ENCODE measurements around the gene ANKLE1. TPM values are rescaled to one million over a fixed set of nuclear protein-coding genes. Genes with fewer than 3 reads are reported as not detected.

ANKLE1 gene
- polyA plus RNA-seq, 2 of the 4 experiments (the other 2 are of a cell fraction), result 0.56 to 0.74 TPM

- no peak for TF ChIP-seq HMGXB4 (CRISPR knock-in tag; IDR thresholded peaks at IDR 0.05; ENCODE audit: borderline replicate concordance)
- no peak for TF ChIP-seq NR3C1 (IDR thresholded peaks at IDR 0.05)
- no peak for TF ChIP-seq HDAC2 (IDR thresholded peaks at IDR 0.05)
- TF ChIP-seq CBX2 (IDR thresholded peaks at IDR 0.05; ENCODE audit: borderline replicate concordance, low read depth), result no peak
- no peak for TF ChIP-seq ATOH8 (CRISPR knock-in tag; IDR thresholded peaks at IDR 0.05; ENCODE audit: low read depth)
- no peak for TF ChIP-seq TP53 (CRISPR knock-in tag; IDR thresholded peaks at IDR 0.05)
- no peak for TF ChIP-seq BHLHE40 (IDR thresholded peaks at IDR 0.05; ENCODE audit: low read depth, low read length)
- TF ChIP-seq JUNB (IDR thresholded peaks at IDR 0.05), result no peak
- TF ChIP-seq HOXB5 (CRISPR knock-in tag; IDR thresholded peaks at IDR 0.05), result no peak
- no peak for TF ChIP-seq TFCP2L1 (CRISPR knock-in tag; IDR thresholded peaks at IDR 0.05)
- no peak for TF ChIP-seq CHD2 (IDR thresholded peaks at IDR 0.05; ENCODE audit: low read length, partially characterized antibody)
- TF ChIP-seq HES2 (IDR thresholded peaks at IDR 0.05), result no peak
- TF ChIP-seq HOXB13 (CRISPR knock-in tag; IDR thresholded peaks at IDR 0.05; ENCODE audit: low read depth), result no peak
- TF ChIP-seq MAFK (IDR thresholded peaks at IDR 0.05; ENCODE audit: partially characterized antibody), result no peak
- no peak for TF ChIP-seq MYC (IDR thresholded peaks at IDR 0.05; ENCODE audit: borderline replicate concordance, low read length)
- no peak for TF ChIP-seq POLR2A (IDR thresholded peaks at IDR 0.05; ENCODE audit: low read length)
- no peak for TF ChIP-seq E2F6 (IDR thresholded peaks at IDR 0.05; ENCODE audit: borderline replicate concordance, low read depth)
Measured at GRCh38 chr19:17311455-17312188, 29.9 kb downstream of the ANKLE1 start (continued).

- POLR2A ChIA-PET, result interaction anchor here (0.9 to 1.4 kb wide), 3 partner anchors 21 to 653 kb away, joined by 3 to 4 read pairs (median 4); partner anchors contain the start of gene BABAM1
- no peak for TF ChIP-seq BHLHE40 (IDR thresholded peaks at IDR 0.05; ENCODE audit: low read depth, low read length)
- TF ChIP-seq TFCP2L1 (CRISPR knock-in tag; IDR thresholded peaks at IDR 0.05), result no peak
- no peak for TF ChIP-seq HMGXB4 (CRISPR knock-in tag; IDR thresholded peaks at IDR 0.05; ENCODE audit: borderline replicate concordance)
- no peak for TF ChIP-seq GATA3 (IDR thresholded peaks at IDR 0.05; ENCODE audit: borderline replicate concordance)
- no peak for TF ChIP-seq MAFK (IDR thresholded peaks at IDR 0.05; ENCODE audit: partially characterized antibody)
- TF ChIP-seq NPAS2 (CRISPR knock-in tag; IDR thresholded peaks at IDR 0.05; ENCODE audit: borderline replicate concordance), result no peak
- no peak for TF ChIP-seq ESRRA (IDR thresholded peaks at IDR 0.05; ENCODE audit: borderline replicate concordance, low read length)
- no peak for TF ChIP-seq HES2 (IDR thresholded peaks at IDR 0.05)
- TF ChIP-seq NR3C1 (IDR thresholded peaks at IDR 0.05), result no peak
- TF ChIP-seq KDM1A (IDR thresholded peaks at IDR 0.05; ENCODE audit: low read depth), result no peak
- TF ChIP-seq MYC (IDR thresholded peaks at IDR 0.05; ENCODE audit: borderline replicate concordance, low read length), result no peak
- Histone ChIP-seq H3K4me3 (peak overlapping the region; percentile 32), H3K4me1 (peaks cover 38% of the 10 kb centered on the region), H3K9me3 (no peaks in the 10 kb centered on the region), H3K4me2 (peak overlapping the region; percentile 97), H3K27ac (peak overlapping the region; percentile 84 to 94)
- FAIRE-seq (no peak), ATAC-seq (no peak), DNase-seq (ENCODE audit: low read depth in 1 of 2, low spot score in 1 of 2) (no peak)
- 74% methylated on average over 5 of the region's 20 CpGs for WGBS (ENCODE audit: missing lambda C conversion rate)
- CTCF ChIA-PET, result interaction anchor here (0.8 to 0.9 kb wide), 2 partner anchors 9 to 20 kb away, joined by 3 read pairs; no protein-coding TSS in a partner anchor
Measured at GRCh38 chr19:17312189-17313113, 30.8 kb downstream of the ANKLE1 start.

All from A549 (cell line).